IPS-18a (cell line): ENCODE measurements around the gene POLR1D.

ENCODE experiments used
- H3K27ac ChIP-seq: one replicate; pipeline ENCODE4 v1.5.1; 2013; ENCODE audit warnings: low read length
- H3K27me3 ChIP-seq: one replicate; pipeline ENCODE4 v1.6.1; 2013; ENCODE audit warnings: mild to moderate bottlenecking, low read length; ENCODE audit not compliant: control insufficient read depth, insufficient read depth
- H3K36me3 ChIP-seq: one replicate; pipeline ENCODE4 v1.6.1; 2013; ENCODE audit warnings: low read depth, low read length; ENCODE audit not compliant: control insufficient read depth
- H3K4me1 ChIP-seq: one replicate; pipeline ENCODE4 v1.6.1; 2013; ENCODE audit warnings: low read depth, low read length; ENCODE audit not compliant: control insufficient read depth
- H3K4me3 ChIP-seq: one replicate; pipeline ENCODE4 v1.5.1; 2013; ENCODE audit warnings: low read length
- H3K9ac ChIP-seq: one replicate; pipeline ENCODE4 v1.6.1; 2013; ENCODE audit warnings: mild to moderate bottlenecking, low read length, moderate library complexity
- H3K9me3 ChIP-seq: one replicate; pipeline ENCODE4 v1.6.1; 2013; ENCODE audit warnings: low read depth, low read length; ENCODE audit not compliant: control insufficient read depth

The POLR1D gene

DNA sequence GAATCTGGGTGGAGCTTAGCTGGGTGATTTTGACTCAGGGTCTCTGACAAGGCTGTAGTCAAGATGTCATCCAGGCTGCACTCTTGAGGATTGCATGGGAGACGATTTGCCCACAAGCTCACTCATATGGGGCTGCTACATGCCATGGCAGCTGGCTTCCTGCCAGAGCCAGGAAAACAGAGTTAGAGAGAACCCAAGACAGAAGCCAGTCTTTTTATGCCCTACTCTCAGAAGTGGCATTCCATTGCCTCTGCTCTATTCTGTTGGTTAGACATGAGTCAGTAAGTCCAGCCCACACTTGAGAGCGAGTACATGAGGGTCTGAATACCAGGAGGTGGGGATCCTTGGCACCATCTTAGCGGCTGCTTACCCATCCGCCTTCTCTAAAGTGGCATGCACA is 9.5 kb downstream of the POLR1D start:
- Histone ChIP-seq H3K9ac (no peak overlapping the region), H3K4me1 (no peaks in the 10 kb centered on the region), H3K4me3 (no peak overlapping the region), H3K9me3 (no peaks in the 10 kb centered on the region), H3K36me3 (peaks cover 4% of the 10 kb centered on the region), H3K27ac (no peak overlapping the region), H3K27me3 (no peaks in the 10 kb centered on the region)

GRCh38 chr13:27631665-27632064 is 10.0 kb downstream of the POLR1D start:
- H3K36me3 ChIP-seq: peaks cover 4% of the 10 kb centered on the region
- H3K9ac ChIP-seq: no peak overlapping the region
- no peaks in the 10 kb centered on the region for H3K4me1 ChIP-seq
- H3K27me3 ChIP-seq: no peaks in the 10 kb centered on the region
- H3K27ac ChIP-seq: no peak overlapping the region
- H3K4me3 ChIP-seq: no peak overlapping the region
- no peaks in the 10 kb centered on the region for H3K9me3 ChIP-seq

GRCh38 chr13:27632214-27632613 is 10.5 kb downstream of the POLR1D start:
- Histone ChIP-seq H3K4me1 (no peaks in the 10 kb centered on the region), H3K4me3 (no peak overlapping the region), H3K27ac (no peak overlapping the region), H3K36me3 (peaks cover 4% of the 10 kb centered on the region), H3K9me3 (no peaks in the 10 kb centered on the region), H3K9ac (no peak overlapping the region), H3K27me3 (no peaks in the 10 kb centered on the region)

DNA sequence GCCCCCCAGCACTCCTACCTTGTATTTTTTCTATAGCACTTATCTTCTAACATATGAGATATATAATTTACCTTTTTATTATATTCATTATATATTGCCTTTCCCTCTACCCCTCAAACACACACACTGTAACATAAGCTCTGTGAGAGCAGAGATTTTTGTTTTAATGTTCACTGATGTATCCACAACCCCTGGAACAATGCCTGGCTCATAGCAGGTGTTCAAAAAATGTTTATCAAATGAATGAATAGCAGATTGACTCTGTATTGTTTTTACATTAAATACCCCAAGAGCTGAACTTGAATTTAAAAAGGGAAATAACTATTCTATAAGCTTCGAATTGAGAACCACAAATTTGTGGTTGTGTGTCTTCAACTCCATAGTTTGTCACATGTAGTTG is 11.0 kb downstream of the POLR1D start:
- H3K4me1 ChIP-seq: no peaks in the 10 kb centered on the region
- no peak overlapping the region for H3K9ac ChIP-seq
- no peaks in the 10 kb centered on the region for H3K27me3 ChIP-seq
- H3K9me3 ChIP-seq: no peaks in the 10 kb centered on the region
- no peak overlapping the region for H3K27ac ChIP-seq
- no peak overlapping the region for H3K4me3 ChIP-seq
- H3K36me3 ChIP-seq: peaks cover 4% of the 10 kb centered on the region

DNA sequence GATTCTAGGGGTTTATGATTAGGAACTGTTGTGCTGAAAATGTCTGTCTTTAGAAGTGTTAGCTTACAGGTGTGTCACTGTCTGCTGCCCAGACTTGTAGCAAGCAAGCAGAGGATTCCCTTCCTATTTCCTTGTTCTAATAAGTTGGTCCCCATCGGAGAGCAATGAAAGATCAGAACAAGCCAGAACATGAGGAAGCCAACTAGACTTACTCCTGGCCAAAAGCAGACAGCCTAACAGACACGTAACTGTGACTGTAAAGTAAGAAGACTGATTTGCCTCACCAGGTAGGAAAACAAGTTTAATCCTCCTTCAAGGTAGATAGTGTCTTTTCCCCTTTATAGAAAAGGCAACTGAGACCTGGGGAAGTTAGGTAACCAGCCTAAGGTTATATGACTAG is 12.5 kb downstream of the POLR1D start:
- H3K27ac ChIP-seq: no peak overlapping the region

GRCh38 chr13:27634791-27635190 is 13.1 kb downstream of the POLR1D start:
- Histone ChIP-seq H3K9ac (no peak overlapping the region), H3K9me3 (no peaks in the 10 kb centered on the region), H3K36me3 (peaks cover 4% of the 10 kb centered on the region), H3K27ac (no peak overlapping the region), H3K4me1 (no peaks in the 10 kb centered on the region), H3K4me3 (no peak overlapping the region), H3K27me3 (no peaks in the 10 kb centered on the region)

More for the DNA sequence above, 12.5 kb downstream of the POLR1D start:
- H3K9me3 ChIP-seq: no peaks in the 10 kb centered on the region
- H3K9ac ChIP-seq: no peak overlapping the region
- H3K36me3 ChIP-seq: peaks cover 4% of the 10 kb centered on the region
- H3K4me1 ChIP-seq: no peaks in the 10 kb centered on the region
- no peaks in the 10 kb centered on the region for H3K27me3 ChIP-seq
- H3K4me3 ChIP-seq: no peak overlapping the region

DNA sequence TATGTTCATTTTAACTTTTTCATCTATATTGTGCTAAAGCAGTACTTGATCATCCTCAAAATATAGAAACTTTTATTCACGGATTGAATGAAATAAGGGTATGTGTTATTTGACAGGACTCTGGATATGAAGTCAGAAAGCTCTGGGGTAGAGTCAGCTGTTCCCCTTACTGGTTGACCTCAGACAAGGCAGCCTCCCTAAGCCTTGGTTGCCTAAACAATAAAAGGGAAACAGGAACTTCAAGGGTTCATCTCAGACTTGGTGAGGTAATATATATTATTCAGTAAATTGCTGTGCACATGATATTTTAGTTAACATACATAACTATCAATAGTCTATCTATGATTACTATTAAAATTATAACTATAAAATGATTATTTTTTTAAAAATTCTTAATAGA is 13.6 kb downstream of the POLR1D start:
- no peaks in the 10 kb centered on the region for H3K9me3 ChIP-seq
- H3K4me1 ChIP-seq: no peaks in the 10 kb centered on the region
- no peak overlapping the region for H3K4me3 ChIP-seq
- H3K9ac ChIP-seq: no peak overlapping the region
- no peaks in the 10 kb centered on the region for H3K27me3 ChIP-seq
- peaks cover 4% of the 10 kb centered on the region for H3K36me3 ChIP-seq
- H3K27ac ChIP-seq: no peak overlapping the region

DNA sequence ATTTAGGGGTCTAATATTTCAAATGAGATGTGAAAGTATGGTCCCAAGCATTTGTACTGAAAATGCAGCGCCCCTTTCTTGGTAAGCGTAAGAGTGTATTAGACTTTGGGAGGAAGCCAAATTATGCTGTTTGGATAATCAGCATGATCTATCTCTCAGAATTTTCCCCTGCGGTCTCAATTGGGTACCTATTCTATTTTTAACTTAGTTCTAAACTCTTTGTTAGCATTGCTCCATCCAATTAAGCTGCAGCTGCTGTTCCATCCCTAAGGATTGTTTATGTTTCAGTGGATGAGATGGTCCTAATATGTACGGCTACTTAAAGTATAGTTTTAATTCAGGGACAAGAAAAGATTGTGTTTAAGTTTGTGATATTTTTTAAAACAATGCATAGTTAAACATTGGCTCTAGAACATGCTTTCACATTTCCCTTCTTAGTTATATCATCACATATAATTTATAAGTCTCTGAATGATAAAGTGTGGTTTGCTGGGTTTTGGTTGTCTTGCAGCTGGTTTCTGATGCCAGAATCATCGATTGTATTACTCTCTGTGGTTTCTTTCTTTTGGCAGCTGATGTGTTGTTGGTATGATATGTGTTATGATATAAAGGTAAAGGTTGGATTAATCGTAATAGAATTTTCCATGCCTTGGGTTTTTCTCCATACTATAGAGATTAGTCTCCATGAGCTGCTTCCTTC is 15.0 kb downstream of the POLR1D start:
- H3K36me3 ChIP-seq: peaks cover 4% of the 10 kb centered on the region
- no peak overlapping the region for H3K4me3 ChIP-seq
- no peak overlapping the region for H3K27ac ChIP-seq
- no peak overlapping the region for H3K9ac ChIP-seq
- no peaks in the 10 kb centered on the region for H3K4me1 ChIP-seq
- no peaks in the 10 kb centered on the region for H3K27me3 ChIP-seq
- no peaks in the 10 kb centered on the region for H3K9me3 ChIP-seq

- Histone ChIP-seq H3K9ac (no peak overlapping the region), H3K4me1 (no peaks in the 10 kb centered on the region), H3K9me3 (no peaks in the 10 kb centered on the region), H3K4me3 (no peak overlapping the region), H3K27me3 (no peaks in the 10 kb centered on the region), H3K36me3 (peaks cover under 1% of the 10 kb centered on the region), H3K27ac (no peak overlapping the region)
Measured at GRCh38 chr13:27637289-27637626, 15.6 kb downstream of the POLR1D start.

GRCh38 chr13:27638001-27638400 is 16.3 kb downstream of the POLR1D start:
- H3K9me3 ChIP-seq: no peaks in the 10 kb centered on the region
- no peaks in the 10 kb centered on the region for H3K36me3 ChIP-seq
- H3K27me3 ChIP-seq: no peaks in the 10 kb centered on the region
- no peak overlapping the region for H3K9ac ChIP-seq
- H3K27ac ChIP-seq: no peak overlapping the region
- no peak overlapping the region for H3K4me3 ChIP-seq
- H3K4me1 ChIP-seq: no peaks in the 10 kb centered on the region

GRCh38 chr13:27638521-27638920 is 16.8 kb downstream of the POLR1D start:
- Histone ChIP-seq H3K27ac (no peak overlapping the region), H3K4me1 (no peaks in the 10 kb centered on the region)

DNA sequence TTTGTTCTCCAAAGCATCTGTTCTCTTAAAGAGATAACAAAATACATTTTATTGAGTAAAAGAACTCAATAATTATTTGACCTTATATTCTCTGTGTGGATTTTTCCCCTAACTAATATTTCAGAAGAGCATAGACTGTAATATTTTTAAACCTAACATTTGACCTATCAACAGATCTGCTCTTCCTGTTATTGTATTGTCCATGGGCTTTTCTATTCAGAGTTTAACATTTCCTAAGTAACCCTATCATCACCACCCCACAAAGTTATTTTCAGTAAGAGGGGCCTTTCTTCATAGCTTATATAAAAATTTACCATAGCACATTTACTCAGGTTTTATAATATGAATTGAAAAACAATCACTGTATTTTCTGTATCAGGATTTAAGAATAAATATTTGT is 17.5 kb downstream of the POLR1D start:
- H3K36me3 ChIP-seq: no peaks in the 10 kb centered on the region

More at GRCh38 chr13:27638521-27638920, 16.8 kb downstream of the POLR1D start:
- Histone ChIP-seq H3K9me3 (no peaks in the 10 kb centered on the region), H3K4me3 (no peak overlapping the region), H3K36me3 (no peaks in the 10 kb centered on the region), H3K9ac (no peak overlapping the region), H3K27me3 (no peaks in the 10 kb centered on the region)

More for the DNA sequence above, 17.5 kb downstream of the POLR1D start:
- H3K4me3 ChIP-seq: no peak overlapping the region
- H3K9me3 ChIP-seq: no peaks in the 10 kb centered on the region
- no peaks in the 10 kb centered on the region for H3K4me1 ChIP-seq
- no peaks in the 10 kb centered on the region for H3K27me3 ChIP-seq
- H3K27ac ChIP-seq: no peak overlapping the region
- no peak overlapping the region for H3K9ac ChIP-seq
